ENCODE measurements around the gene TDP1. TPM values are rescaled to one million over a fixed set of nuclear protein-coding genes. Genes with fewer than 3 reads are reported as not detected.

The TDP1 gene
- total RNA-seq, 4 donors from 2014 or later, result 13.0 to 15.1 (median 13.8) TPM

- no peak for TF ChIP-seq CTCF (IDR thresholded peaks at IDR 0.05; ENCODE audit: low read depth)
Measured at GRCh38 chr14:89922031-89922907, 33.5 kb upstream of the TDP1 start.

- no peak for TF ChIP-seq CTCF (IDR thresholded peaks at IDR 0.05; ENCODE audit: low read depth)
Measured at GRCh38 chr14:89924268-89924667, 31.5 kb upstream of the TDP1 start.

GRCh38 chr14:89926694-89927093 lies 29.0 kb upstream of the TDP1 start:
- TF ChIP-seq CTCF (IDR thresholded peaks at IDR 0.05; ENCODE audit: low read depth), result no peak

GRCh38 chr14:89927186-89927865 lies 28.4 kb upstream of the TDP1 start:
- no peak for TF ChIP-seq CTCF (IDR thresholded peaks at IDR 0.05; ENCODE audit: low read depth)

GRCh38 chr14:89933002-89933401 lies 22.7 kb upstream of the TDP1 start:
- TF ChIP-seq CTCF (IDR thresholded peaks at IDR 0.05; ENCODE audit: low read depth), result no peak

GRCh38 chr14:89936654-89937185 lies 19.0 kb upstream of the TDP1 start:
- no peak for TF ChIP-seq CTCF (IDR thresholded peaks at IDR 0.05; ENCODE audit: low read depth)

GRCh38 chr14:89941830-89942377 lies 13.8 kb upstream of the TDP1 start:
- TF ChIP-seq CTCF (IDR thresholded peaks at IDR 0.05; ENCODE audit: low read depth), result no peak
